Astrocyte (in vitro differentiated cells and primary cell): Measurements from ENCODE around the gene SYT2.

Source experiments
- CTCF ChIP-seq: IDR thresholded peaks from 2 replicates; pipeline ENCODE4 v1.5.1; 2011; ENCODE audit warnings: low read depth, mild to moderate bottlenecking, inconsistent platforms, low read length, moderate library complexity; ENCODE audit not compliant: insufficient read depth
- EZH2 ChIP-seq: IDR thresholded peaks from 2 replicates; pipeline ENCODE4 v1.6.1; 2012; ENCODE audit warnings: mild to moderate bottlenecking, low read length, inconsistent platforms; ENCODE audit not compliant: insufficient read depth

GRCh38 chr1:202685641-202686040, 24.6 kb downstream of the SYT2 start:
- TF ChIP-seq CTCF: no peak
- TF ChIP-seq EZH2: no peak
